ENCODE data around the gene TMEM131L. TPM values are rescaled to one million over a fixed set of nuclear protein-coding genes. Genes with fewer than 3 reads are reported as not detected.

The TMEM131L gene
- total and polyA plus RNA-seq, 8 donors = 2.4 to 40.0 (median 13.6) TPM

DNA sequence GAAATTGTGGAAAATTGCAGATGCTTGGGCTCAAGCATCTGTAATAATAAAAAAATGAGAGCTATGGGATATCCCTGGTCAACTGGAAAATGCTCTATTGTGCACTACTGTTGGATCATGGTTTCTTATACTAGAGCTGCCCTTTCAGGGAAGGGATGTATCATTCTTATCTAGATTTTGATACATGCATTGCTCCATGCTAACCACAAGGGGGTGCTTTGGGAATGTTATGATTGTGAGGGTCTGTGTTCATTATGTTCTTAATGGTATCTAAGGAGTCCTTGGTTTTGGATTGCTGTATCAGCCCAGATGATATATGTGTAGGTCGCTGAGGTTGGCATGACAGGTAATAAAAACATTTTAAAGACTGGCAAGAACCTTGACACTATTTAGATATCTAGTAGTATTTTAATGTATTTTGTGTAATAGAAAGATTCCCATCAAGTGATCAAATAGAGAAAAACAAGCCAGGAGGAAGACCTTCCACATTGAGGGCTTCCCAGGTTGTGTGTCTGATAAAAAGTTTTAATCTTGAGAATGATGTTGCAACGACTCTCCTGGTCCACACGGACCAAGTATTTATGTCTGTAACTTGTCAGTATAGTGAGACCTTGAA lies 168.7 kb downstream of the TMEM131L start:
- intact Hi-C loops (cut with DNase I; ENCODE audit: low total_unique reads) = no loop called here
- WGBS, 5 donors = 83 to 90% (median 87%) methylated on average over 3 of the region's 3 CpGs

DNA sequence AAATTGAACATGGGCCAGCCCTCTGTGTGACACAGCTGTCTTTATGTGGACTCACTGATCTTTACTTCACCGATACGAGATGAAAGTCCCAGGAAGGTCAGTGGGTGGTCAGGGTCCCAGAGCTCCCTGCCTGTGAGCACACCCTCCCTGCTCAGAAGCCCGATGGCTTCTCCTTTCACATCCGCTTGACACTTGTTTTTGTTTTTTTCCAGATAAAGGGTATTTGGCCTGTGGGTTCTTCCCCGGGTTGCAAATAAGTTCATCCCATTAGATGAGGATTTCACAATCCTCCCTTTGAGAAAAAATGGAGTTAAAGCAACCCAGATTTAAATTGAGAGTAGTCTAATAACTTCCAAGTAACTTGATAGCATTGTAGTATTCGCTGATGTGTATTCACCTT lies 169.7 kb downstream of the TMEM131L start:
- Histone ChIP-seq H3K36me3 (peaks cover 31 to 69% (median 68%) of the 10 kb centered on the region in 4 donors), H3K4me3 (no peak overlapping the region), H3K27me3 (no peaks in the 10 kb centered on the region), H3K27ac (no peak overlapping the region), H3K4me1 (no peaks in the 10 kb centered on the region), H3K9me3 (no peaks in the 10 kb centered on the region)
- DNase-seq = no peak
- intact Hi-C loops (cut with DNase I; ENCODE audit: low total_unique reads) = no loop called here
- 75 to 83% (median 82%) methylated on average over 6 of the region's 6 CpGs for WGBS, 5 donors
- TF ChIP-seq POLR2A (IDR thresholded peaks at IDR 0.05) = no peak
- TF ChIP-seq, protein P1, sequence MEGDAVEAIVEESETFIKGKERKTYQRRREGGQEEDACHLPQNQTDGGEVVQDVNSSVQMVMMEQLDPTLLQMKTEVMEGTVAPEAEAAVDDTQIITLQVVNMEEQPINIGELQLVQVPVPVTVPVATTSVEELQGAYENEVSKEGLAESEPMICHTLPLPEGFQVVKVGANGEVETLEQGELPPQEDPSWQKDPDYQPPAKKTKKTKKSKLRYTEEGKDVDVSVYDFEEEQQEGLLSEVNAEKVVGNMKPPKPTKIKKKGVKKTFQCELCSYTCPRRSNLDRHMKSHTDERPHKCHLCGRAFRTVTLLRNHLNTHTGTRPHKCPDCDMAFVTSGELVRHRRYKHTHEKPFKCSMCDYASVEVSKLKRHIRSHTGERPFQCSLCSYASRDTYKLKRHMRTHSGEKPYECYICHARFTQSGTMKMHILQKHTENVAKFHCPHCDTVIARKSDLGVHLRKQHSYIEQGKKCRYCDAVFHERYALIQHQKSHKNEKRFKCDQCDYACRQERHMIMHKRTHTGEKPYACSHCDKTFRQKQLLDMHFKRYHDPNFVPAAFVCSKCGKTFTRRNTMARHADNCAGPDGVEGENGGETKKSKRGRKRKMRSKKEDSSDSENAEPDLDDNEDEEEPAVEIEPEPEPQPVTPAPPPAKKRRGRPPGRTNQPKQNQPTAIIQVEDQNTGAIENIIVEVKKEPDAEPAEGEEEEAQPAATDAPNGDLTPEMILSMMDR (IDR thresholded peaks at IDR 0.05) = no peak
- no peak for TF ChIP-seq EP300 (IDR thresholded peaks at IDR 0.05)
- no peak for TF ChIP-seq POLR2AphosphoS5 (IDR thresholded peaks at IDR 0.05)

More for the DNA sequence above, 168.7 kb downstream of the TMEM131L start:
- DNase-seq = peak in 1 of 2 donors; percentile 44
- Histone ChIP-seq H3K9me3 (no peaks in the 10 kb centered on the region), H3K27ac (no peak overlapping the region), H3K4me3 (no peak overlapping the region), H3K36me3 (peaks cover 41 to 79% (median 78%) of the 10 kb centered on the region in 4 donors), H3K4me1 (no peaks in the 10 kb centered on the region), H3K27me3 (no peaks in the 10 kb centered on the region)
- TF ChIP-seq POLR2AphosphoS5 (IDR thresholded peaks at IDR 0.05) = no peak
- TF ChIP-seq, protein P1 (IDR thresholded peaks at IDR 0.05) = peak in 5 of 7 experiments; percentile 11 to 58 (median 28)
- TF ChIP-seq POLR2A (IDR thresholded peaks at IDR 0.05) = no peak
- no peak for TF ChIP-seq EP300 (IDR thresholded peaks at IDR 0.05)

DNA sequence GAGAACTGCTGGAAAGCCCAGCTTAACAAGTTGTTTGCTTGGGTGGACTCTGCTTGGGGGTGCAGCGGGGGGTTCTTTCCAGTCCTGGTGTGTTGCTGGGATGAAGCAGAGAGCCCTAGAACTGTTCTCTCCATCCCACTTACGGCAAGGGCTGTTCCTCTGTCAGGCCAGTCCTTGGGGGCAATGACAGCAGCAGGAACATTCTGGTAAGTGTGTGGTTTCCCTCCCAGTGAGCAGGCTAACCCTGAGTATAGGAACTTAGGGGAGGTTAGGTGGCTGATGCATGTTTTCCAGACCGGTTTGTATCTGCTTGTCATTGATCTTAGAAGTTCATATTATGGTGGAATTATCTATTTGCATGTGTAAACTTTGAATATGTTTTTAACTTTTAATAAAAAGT lies 171.0 kb downstream of the TMEM131L start:
- Histone ChIP-seq H3K36me3 (peaks cover 22 to 55% (median 54%) of the 10 kb centered on the region in 4 donors), H3K4me3 (no peak overlapping the region), H3K27me3 (no peaks in the 10 kb centered on the region), H3K27ac (no peak overlapping the region), H3K9me3 (no peaks in the 10 kb centered on the region), H3K4me1 (no peaks in the 10 kb centered on the region)
- 81 to 93% (median 88%) methylated on average over 3 of the region's 3 CpGs for WGBS, 5 donors
- intact Hi-C loops (cut with DNase I; ENCODE audit: low total_unique reads) = no loop called here
- no peak for DNase-seq
- TF ChIP-seq POLR2A (IDR thresholded peaks at IDR 0.05) (no peak), EP300 (IDR thresholded peaks at IDR 0.05) (no peak), POLR2AphosphoS5 (IDR thresholded peaks at IDR 0.05) (no peak)
- TF ChIP-seq, protein P1 (IDR thresholded peaks at IDR 0.05) = no peak

DNA sequence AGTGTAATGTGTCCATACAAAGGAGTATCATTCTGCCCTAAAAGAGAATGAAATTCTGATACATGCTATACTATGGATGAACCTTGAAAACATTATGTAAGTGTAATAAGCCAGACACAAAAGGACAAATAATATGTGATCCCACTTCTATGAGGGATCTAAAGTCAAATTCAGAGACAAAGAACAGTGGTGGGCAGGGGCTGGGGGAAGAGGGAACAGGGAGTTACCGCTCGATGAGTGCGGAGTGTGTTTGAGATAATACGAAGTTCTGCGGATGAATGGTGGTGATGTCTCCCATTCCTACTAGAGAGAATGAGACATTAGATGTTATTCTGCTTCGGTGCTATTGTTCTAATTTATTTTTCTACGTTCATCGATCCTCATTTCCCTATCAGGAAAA lies 171.9 kb downstream of the TMEM131L start:
- DNase-seq = no peak
- intact Hi-C loops (cut with DNase I; ENCODE audit: low total_unique reads) = no loop called here

More for the DNA sequence above, 171.9 kb downstream of the TMEM131L start:
- Histone ChIP-seq H3K27me3 (no peaks in the 10 kb centered on the region), H3K4me1 (no peaks in the 10 kb centered on the region), H3K36me3 (peaks cover 17 to 47% (median 47%) of the 10 kb centered on the region in 4 donors), H3K4me3 (no peak overlapping the region), H3K27ac (no peak overlapping the region), H3K9me3 (no peaks in the 10 kb centered on the region)
- TF ChIP-seq POLR2AphosphoS5 (IDR thresholded peaks at IDR 0.05) (no peak), POLR2A (IDR thresholded peaks at IDR 0.05) (no peak), EP300 (IDR thresholded peaks at IDR 0.05) (no peak)
- TF ChIP-seq, protein P1 (IDR thresholded peaks at IDR 0.05) = no peak
- WGBS, 5 donors = 92 to 97% (median 96%) methylated on average over 8 of the region's 8 CpGs
